Gastroesophageal sphincter (tissue), 4 donors: ENCODE results near the gene IGF2. TPM values are rescaled to one million over a fixed set of nuclear protein-coding genes. Genes with fewer than 3 reads are reported as not detected.

Source experiments
- ATAC-seq: fragments of 150-250 bp; one replicate; pipeline ENCODE4 v1.9.1; 2016; ENCODE audit warnings: mild to moderate bottlenecking, moderate library complexity
- H3K27ac ChIP-seq, 4 donors: fragments of 200-600 bp; sonication (generic) in 3 of 4; 1 replicate in 3 of 4; 2 replicates in 1 of 4; pipeline ENCODE4 v1.5.1; 2016 to 2019
- H3K27me3 ChIP-seq: fragments of 200-600 bp; sonication (generic); one replicate; pipeline ENCODE4 v1.5.1; 2019
- H3K36me3 ChIP-seq, 2 donors: fragments of 200-600 bp; sonication (generic); one replicate each; pipeline ENCODE4 v1.5.1; 2019; ENCODE audit warnings: control low read depth in 1 of 2
- H3K4me1 ChIP-seq, 3 donors: fragments of 200-600 bp; sonication (generic); 1 replicate in 2 of 3; 2 replicates in 1 of 3; pipeline ENCODE4 v1.5.1; 2016 to 2019; ENCODE audit warnings: control low read depth in 2 of 3
- H3K4me3 ChIP-seq, 2 donors: fragments of 200-600 bp; sonication (generic); one replicate each; pipeline ENCODE4 v1.5.1; 2019; ENCODE audit warnings: mild to moderate bottlenecking in 1 of 2, moderate library complexity in 1 of 2
- H3K9me3 ChIP-seq, 3 donors: fragments of 200-600 bp; sonication (generic); one replicate each; pipeline ENCODE4 v1.5.1; 2017 to 2019; ENCODE audit warnings: control low read depth in 2 of 3
- EP300 ChIP-seq: sonication (generic); formaldehyde crosslinking; IDR thresholded peaks from one replicate; pipeline ENCODE4 v1.6.1; 2017; ENCODE audit warnings: antibody characterized with exemption, mild to moderate bottlenecking
- POLR2A ChIP-seq, 2 donors: fragments of 450-650 bp; IDR thresholded peaks; one replicate each; pipeline ENCODE4 v1.6.1; 2017; ENCODE audit warnings: antibody characterized with exemption in 2 of 2, mild to moderate bottlenecking in 2 of 2, moderate library complexity in 1 of 2
- POLR2AphosphoS5 ChIP-seq: sonication (generic); formaldehyde crosslinking; IDR thresholded peaks from one replicate; pipeline ENCODE4 v1.6.1; 2017; ENCODE audit warnings: antibody characterized with exemption
- WGBS, 2 donors: methylation state at CpG; one replicate each; pipeline ENCODE4 v1.1.5; 2018; ENCODE audit warnings: low coverage in 1 of 2; 5-methylcytosine and 5-hydroxymethylcytosine counted together
- total RNA-seq, 4 donors: library from RNA; depleted of rRNA; stranded (reverse); fragments of >200 nt; gene quantifications; one replicate each; pipeline ENCODE4 v1.1.0, GENCODE V29; 2016
- TF ChIP-seq, protein P1 (sequence below), 4 experiments: fragments of 200-600 bp in 2 of 4; fragments of 450-650 bp in 2 of 4; sonication (generic) in 1 of 4; IDR thresholded peaks; one replicate each; pipeline ENCODE4 v1.5.1; 2017 to 2019; ENCODE audit warnings: antibody characterized with exemption in 4 of 4, mild to moderate bottlenecking in 2 of 4, moderate library complexity in 2 of 4

Gene IGF2
- total RNA-seq, 4 donors from 2014 or later = 8.7 to 49.5 (median 28.7) TPM

DNA sequence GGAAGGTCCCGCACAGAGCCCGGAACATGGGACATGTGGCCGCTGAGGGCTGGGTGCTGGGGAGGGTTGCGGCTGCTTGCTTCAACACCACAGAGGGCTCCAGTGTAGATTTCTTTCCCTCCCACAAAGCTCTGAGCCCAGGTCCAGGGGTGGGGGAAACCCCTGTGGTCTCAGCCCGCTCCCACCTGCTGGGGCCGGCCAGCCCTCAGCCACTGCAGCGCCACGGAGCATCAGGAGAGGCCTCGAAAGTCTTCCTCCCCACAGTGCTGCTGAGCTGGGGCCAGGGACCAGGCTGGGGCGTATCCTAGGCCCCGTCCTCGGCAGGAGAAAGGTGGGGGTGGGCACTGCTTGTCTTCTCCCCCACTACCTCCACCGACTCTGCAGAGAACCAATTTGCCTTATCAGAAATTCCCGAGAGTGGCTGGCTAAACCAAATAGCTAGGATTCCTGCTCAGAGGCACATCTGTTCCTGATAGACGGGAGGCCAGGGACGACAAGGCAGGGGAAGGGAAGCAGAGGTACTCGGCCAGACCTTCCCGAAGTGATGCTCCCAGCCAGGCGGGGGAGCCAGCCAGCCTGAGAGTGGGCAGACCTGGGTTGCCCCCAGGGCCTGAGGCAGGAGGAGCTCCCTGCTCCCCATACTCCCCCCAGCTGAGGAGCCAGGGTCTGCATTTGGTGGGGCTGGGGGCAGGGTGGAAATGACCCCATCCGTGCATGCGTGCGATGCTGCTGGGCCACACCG, 18.7 kb downstream of the IGF2 start:
- TF ChIP-seq, protein P1, sequence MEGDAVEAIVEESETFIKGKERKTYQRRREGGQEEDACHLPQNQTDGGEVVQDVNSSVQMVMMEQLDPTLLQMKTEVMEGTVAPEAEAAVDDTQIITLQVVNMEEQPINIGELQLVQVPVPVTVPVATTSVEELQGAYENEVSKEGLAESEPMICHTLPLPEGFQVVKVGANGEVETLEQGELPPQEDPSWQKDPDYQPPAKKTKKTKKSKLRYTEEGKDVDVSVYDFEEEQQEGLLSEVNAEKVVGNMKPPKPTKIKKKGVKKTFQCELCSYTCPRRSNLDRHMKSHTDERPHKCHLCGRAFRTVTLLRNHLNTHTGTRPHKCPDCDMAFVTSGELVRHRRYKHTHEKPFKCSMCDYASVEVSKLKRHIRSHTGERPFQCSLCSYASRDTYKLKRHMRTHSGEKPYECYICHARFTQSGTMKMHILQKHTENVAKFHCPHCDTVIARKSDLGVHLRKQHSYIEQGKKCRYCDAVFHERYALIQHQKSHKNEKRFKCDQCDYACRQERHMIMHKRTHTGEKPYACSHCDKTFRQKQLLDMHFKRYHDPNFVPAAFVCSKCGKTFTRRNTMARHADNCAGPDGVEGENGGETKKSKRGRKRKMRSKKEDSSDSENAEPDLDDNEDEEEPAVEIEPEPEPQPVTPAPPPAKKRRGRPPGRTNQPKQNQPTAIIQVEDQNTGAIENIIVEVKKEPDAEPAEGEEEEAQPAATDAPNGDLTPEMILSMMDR (IDR thresholded peaks at IDR 0.05) = no peak
- TF ChIP-seq POLR2A (IDR thresholded peaks at IDR 0.05) = no peak
- TF ChIP-seq EP300 = no peak
- TF ChIP-seq POLR2AphosphoS5 = no peak
- no peak overlapping the region for H3K4me3 ChIP-seq
- no peaks in the 10 kb centered on the region for H3K36me3 ChIP-seq
- peaks cover 0 to 31% (median 0%) of the 10 kb centered on the region in 3 donors for H3K9me3 ChIP-seq
- peaks cover 64% of the 10 kb centered on the region for H3K27me3 ChIP-seq
- no peak for ATAC-seq
- H3K27ac ChIP-seq = no peak overlapping the region
- 64 to 80% methylated on average over 3 to 5 of the region's 23 CpGs for WGBS, 2 donors
- no peaks in the 10 kb centered on the region for H3K4me1 ChIP-seq

DNA sequence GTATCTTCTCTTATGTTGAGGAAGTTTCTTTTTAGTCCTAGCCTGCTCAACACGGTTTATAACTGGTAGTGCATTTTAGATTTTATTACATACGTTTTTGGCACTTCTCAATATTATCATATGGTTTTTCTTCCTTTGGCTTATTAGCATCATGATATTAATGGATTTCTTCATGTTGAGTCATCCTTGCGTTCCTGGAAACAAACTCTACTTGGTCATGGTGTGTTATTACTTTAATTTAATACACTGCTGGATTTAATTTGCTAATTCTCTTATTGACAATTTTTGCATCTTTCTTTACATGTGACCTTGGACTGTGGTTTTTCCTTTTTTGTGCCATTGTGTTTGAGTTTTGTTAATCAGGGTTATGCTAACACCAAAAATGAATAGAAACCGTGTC, 20.5 kb downstream of the IGF2 start:
- Histone ChIP-seq H3K4me1 (no peaks in the 10 kb centered on the region), H3K9me3 (peaks cover 0 to 34% (median 0%) of the 10 kb centered on the region in 3 donors), H3K36me3 (no peaks in the 10 kb centered on the region), H3K27me3 (peaks cover 65% of the 10 kb centered on the region), H3K27ac (no peak overlapping the region), H3K4me3 (no peak overlapping the region)
- 73 to 87% methylated on average over 4 of the region's 4 CpGs for WGBS, 2 donors
- ATAC-seq = no peak
- no peak for TF ChIP-seq POLR2A (IDR thresholded peaks at IDR 0.05)
- no peak for TF ChIP-seq POLR2AphosphoS5
- no peak for TF ChIP-seq EP300
- TF ChIP-seq, protein P1 (IDR thresholded peaks at IDR 0.05) = no peak

DNA sequence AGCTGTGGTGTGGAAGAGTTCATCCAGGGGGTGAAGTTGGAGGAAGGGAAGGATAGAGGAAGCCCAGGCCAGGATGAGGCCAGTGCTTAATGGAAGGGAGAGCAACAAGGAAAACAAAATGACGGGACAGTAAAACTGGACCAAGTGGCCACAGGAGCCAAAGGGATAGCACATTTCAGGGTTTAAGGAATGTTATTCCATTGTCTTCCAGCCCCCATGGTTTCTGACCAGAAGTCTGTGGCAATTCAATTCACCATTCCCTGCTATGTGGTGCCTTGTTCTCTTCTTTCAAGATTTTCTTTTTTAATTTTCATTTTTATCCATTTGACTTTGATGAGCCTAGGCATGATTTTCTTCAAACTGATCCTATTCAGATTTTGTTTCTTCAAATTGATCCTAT, 22.5 kb downstream of the IGF2 start:
- Histone ChIP-seq H3K4me3 (no peak overlapping the region), H3K27me3 (peaks cover 46% of the 10 kb centered on the region), H3K27ac (no peak overlapping the region), H3K36me3 (no peaks in the 10 kb centered on the region), H3K9me3 (peaks cover 0 to 34% (median 0%) of the 10 kb centered on the region in 3 donors), H3K4me1 (no peaks in the 10 kb centered on the region)
- TF ChIP-seq, protein P1 (IDR thresholded peaks at IDR 0.05) = no peak
- TF ChIP-seq POLR2AphosphoS5 (no peak), POLR2A (IDR thresholded peaks at IDR 0.05) (no peak), EP300 (no peak)
- no peak for ATAC-seq
- WGBS, 2 donors = 67 to 100% methylated on average over 1 of the region's 1 CpG

DNA sequence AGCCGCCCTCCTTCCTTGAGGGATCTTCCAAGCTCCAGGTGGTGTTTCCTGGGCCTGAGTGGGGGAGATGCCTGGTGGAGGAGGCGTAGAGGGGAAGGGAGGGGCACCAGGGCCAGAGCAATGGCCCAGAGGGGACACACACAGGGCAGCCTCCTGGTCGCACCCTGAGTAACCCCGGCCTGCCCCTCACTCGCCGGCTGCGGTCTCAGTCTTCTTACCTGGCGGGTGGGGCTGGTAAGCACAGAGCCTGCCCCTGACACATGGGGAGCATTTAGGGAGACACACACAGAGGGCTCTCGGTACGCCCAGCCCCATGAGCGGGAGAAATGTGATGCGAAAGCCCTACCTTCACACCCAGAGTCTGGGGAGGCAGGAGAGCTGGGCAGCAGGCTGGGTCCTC, 23.9 kb downstream of the IGF2 start:
- 40% methylated on average over 1 of the region's 12 CpGs; no CpG with 5 or more reads in 1 of the 2 donors for WGBS, 2 donors
- H3K27ac ChIP-seq = no peak overlapping the region
- H3K4me1 ChIP-seq = no peaks in the 10 kb centered on the region
- no peak for ATAC-seq
- TF ChIP-seq, protein P1 (IDR thresholded peaks at IDR 0.05) = no peak
- TF ChIP-seq POLR2A (IDR thresholded peaks at IDR 0.05) (no peak), POLR2AphosphoS5 (no peak), EP300 (no peak)
- peaks cover 0 to 34% (median 0%) of the 10 kb centered on the region in 3 donors for H3K9me3 ChIP-seq
- peaks cover 32% of the 10 kb centered on the region for H3K27me3 ChIP-seq
- no peaks in the 10 kb centered on the region for H3K36me3 ChIP-seq
- H3K4me3 ChIP-seq = no peak overlapping the region
